HEK293 (cell line): ENCODE data around the gene CMIP.

ENCODE experiments used
- SALL2 ChIP-seq: fragments of 450-650 bp; formaldehyde crosslinking; IDR thresholded peaks from 2 replicates; pipeline ENCODE4 v1.5.0; 2017; ENCODE audit warnings: missing biosample characterization, mild to moderate bottlenecking, missing genetic modification characterization, borderline replicate concordance
- SETDB1 ChIP-seq: IDR thresholded peaks from one replicate; pipeline ENCODE4 v1.6.1; 2017; ENCODE audit warnings: mild to moderate bottlenecking, low read length, moderate library complexity, mixed read lengths; ENCODE audit not compliant: insufficient read length
- ZNF274 ChIP-seq, 2 experiments: fragments of 200-500 bp in 1 of 2; fragments of 450-650 bp in 1 of 2; sonication (Bioruptor generic) in 1 of 2; formaldehyde crosslinking in 1 of 2; IDR thresholded peaks; 2 replicates each; pipeline versions ENCODE4 v1.5.1 to v1.6.1; 2014 to 2016; ENCODE audit warnings: borderline replicate concordance in 1 of 2, inconsistent platforms in 1 of 2, low read length in 1 of 2, missing biosample characterization in 1 of 2, missing genetic modification characterization in 1 of 2
- ZNF292 ChIP-seq: fragments of 450-650 bp; formaldehyde crosslinking; IDR thresholded peaks from 2 replicates; pipeline ENCODE4 v1.5.1; 2016; ENCODE audit warnings: low read depth, missing biosample characterization, missing genetic modification characterization, borderline replicate concordance
- ZNF335 ChIP-seq: fragments of 450-650 bp; formaldehyde crosslinking; conservative IDR thresholded peaks from 2 replicates; pipeline ENCODE4 v1.5.1; 2016; ENCODE audit warnings: missing biosample characterization, missing genetic modification characterization
- TF ChIP-seq, protein P1 (sequence below): fragments of 450-650 bp; formaldehyde crosslinking; IDR thresholded peaks from 2 replicates; pipeline ENCODE4 v1.5.1; 2016; ENCODE audit warnings: missing biosample characterization, missing genetic modification characterization
- TF ChIP-seq, protein P2 (sequence below): fragments of 450-650 bp; formaldehyde crosslinking; IDR thresholded peaks from 2 replicates; pipeline ENCODE4 v1.5.1; 2016; ENCODE audit warnings: missing biosample characterization, missing genetic modification characterization

DNA sequence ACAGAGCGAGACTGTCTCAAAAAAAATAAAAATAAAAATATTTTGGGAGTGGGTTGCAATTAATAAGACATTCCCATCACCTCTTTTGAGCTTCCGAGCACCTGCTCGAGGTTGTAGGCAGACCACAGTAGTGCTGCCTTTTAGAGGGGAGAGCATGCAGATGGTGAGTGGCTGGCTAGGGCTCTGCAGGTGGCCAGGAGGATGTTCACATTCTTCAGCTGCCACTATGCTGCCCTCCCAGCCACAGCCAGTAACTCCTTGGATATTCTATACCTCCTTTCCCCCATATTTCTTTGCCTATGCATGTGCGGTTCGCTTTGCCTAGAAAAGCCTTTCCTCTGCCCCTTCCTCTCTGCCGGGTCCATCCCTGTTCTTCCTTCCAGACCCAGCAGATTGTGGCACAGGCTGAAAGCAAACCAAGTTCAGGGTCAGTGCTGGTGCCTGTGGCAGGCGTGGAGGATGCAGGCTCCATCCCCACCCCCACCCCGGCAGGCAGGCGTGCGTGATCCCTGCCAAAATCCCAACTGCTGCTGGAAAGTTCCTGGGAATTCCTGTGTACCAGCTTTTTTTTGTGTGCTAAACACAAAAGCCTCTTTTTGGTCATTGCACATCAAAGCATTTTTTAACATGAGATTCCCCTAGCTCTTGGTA, 33.8 kb upstream of the CMIP start:
- TF ChIP-seq, protein P1, sequence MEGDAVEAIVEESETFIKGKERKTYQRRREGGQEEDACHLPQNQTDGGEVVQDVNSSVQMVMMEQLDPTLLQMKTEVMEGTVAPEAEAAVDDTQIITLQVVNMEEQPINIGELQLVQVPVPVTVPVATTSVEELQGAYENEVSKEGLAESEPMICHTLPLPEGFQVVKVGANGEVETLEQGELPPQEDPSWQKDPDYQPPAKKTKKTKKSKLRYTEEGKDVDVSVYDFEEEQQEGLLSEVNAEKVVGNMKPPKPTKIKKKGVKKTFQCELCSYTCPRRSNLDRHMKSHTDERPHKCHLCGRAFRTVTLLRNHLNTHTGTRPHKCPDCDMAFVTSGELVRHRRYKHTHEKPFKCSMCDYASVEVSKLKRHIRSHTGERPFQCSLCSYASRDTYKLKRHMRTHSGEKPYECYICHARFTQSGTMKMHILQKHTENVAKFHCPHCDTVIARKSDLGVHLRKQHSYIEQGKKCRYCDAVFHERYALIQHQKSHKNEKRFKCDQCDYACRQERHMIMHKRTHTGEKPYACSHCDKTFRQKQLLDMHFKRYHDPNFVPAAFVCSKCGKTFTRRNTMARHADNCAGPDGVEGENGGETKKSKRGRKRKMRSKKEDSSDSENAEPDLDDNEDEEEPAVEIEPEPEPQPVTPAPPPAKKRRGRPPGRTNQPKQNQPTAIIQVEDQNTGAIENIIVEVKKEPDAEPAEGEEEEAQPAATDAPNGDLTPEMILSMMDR, result no peak
- TF ChIP-seq ZNF274 (IDR thresholded peaks at IDR 0.05; ENCODE audit: low read length) (no peak), ZNF274 (tag by site-specific recombination; IDR thresholded peaks at IDR 0.05; ENCODE audit: borderline replicate concordance) (no peak), SETDB1 (no peak), ZNF292 (no peak), ZNF335 (tag by site-specific recombination) (no peak), SALL2 (tag by site-specific recombination) (no peak)
- TF ChIP-seq, protein P2, sequence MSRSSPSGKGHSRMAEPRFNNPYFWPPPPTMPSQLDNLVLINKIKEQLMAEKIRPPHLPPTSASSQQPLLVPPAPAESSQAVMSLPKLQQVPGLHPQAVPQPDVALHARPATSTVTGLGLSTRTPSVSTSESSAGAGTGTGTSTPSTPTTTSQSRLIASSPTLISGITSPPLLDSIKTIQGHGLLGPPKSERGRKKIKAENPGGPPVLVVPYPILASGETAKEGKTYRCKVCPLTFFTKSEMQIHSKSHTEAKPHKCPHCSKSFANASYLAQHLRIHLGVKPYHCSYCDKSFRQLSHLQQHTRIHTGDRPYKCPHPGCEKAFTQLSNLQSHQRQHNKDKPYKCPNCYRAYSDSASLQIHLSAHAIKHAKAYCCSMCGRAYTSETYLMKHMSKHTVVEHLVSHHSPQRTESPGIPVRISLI, result no peak
